Measurements from ENCODE around the gene EMILIN1. TPM values are rescaled to one million over a fixed set of nuclear protein-coding genes. Genes with fewer than 3 reads are reported as not detected.
A peak's percentile ranks its signal among the peaks of the same experiment; 100 is the strongest.
"Not testable (repeated sequence)": the region's sequence is repeated elsewhere in the genome, so short reads cannot be mapped to it uniquely, and the experiment has no call there.

The EMILIN1 gene
- total and polyA plus RNA-seq, 3 donors from 2014 or later, result 29.2 to 50.7 (median 35.9) TPM

GRCh38 chr2:27100036-27100435 lies 21.6 kb downstream of the EMILIN1 start:
- H3K4me1 ChIP-seq, result peaks cover 15% of the 10 kb centered on the region
- intact Hi-C loops (cut with DNase I; ENCODE audit: low total_unique reads), result no loop called here
- no peak overlapping the region for H3K4me3 ChIP-seq
- H3K9me3 ChIP-seq, result no peaks in the 10 kb centered on the region
- 83 to 87% methylated on average over 10 of the region's 10 CpGs for WGBS, 2 donors
- no peak for DNase-seq
- TF ChIP-seq, protein P1, sequence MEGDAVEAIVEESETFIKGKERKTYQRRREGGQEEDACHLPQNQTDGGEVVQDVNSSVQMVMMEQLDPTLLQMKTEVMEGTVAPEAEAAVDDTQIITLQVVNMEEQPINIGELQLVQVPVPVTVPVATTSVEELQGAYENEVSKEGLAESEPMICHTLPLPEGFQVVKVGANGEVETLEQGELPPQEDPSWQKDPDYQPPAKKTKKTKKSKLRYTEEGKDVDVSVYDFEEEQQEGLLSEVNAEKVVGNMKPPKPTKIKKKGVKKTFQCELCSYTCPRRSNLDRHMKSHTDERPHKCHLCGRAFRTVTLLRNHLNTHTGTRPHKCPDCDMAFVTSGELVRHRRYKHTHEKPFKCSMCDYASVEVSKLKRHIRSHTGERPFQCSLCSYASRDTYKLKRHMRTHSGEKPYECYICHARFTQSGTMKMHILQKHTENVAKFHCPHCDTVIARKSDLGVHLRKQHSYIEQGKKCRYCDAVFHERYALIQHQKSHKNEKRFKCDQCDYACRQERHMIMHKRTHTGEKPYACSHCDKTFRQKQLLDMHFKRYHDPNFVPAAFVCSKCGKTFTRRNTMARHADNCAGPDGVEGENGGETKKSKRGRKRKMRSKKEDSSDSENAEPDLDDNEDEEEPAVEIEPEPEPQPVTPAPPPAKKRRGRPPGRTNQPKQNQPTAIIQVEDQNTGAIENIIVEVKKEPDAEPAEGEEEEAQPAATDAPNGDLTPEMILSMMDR (IDR thresholded peaks at IDR 0.05), result no peak
- no peak for TF ChIP-seq POLR2A (IDR thresholded peaks at IDR 0.05)
- H3K27ac ChIP-seq, result no peak overlapping the region
- H3K36me3 ChIP-seq (ENCODE audit: low read depth, missing control alignments), result no peaks in the 10 kb centered on the region
- H3K27me3 ChIP-seq, result no peaks in the 10 kb centered on the region

DNA sequence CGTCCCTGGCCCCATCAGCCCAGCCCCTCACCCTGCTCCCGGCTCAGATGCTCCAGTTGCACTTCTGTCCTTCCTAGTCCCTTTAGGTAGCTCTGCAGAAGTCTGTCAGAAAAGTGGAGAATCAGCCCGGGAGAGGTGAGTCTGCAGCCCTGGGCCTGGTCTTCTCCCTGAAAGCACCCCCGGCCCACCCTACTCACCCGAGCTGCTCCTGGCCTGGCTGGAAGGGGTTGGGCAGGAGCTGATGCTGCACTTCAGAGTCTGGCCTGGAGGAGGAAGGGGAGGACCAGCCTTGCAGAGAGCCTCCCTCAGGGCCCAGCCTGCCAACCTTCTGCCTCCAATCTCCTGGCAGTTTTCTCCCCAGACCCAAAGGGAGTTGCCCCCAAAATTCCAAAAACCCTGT lies 23.9 kb downstream of the EMILIN1 start:
- no peaks in the 10 kb centered on the region for H3K27me3 ChIP-seq
- H3K4me1 ChIP-seq, result peaks cover 7% of the 10 kb centered on the region
- intact Hi-C loops (cut with DNase I; ENCODE audit: low total_unique reads), result no loop called here
- H3K9me3 ChIP-seq, result no peaks in the 10 kb centered on the region
- WGBS, 2 donors, result 82 to 86% methylated on average over 4 to 5 of the region's 5 CpGs
- H3K4me3 ChIP-seq, result no peak overlapping the region
- no peak overlapping the region for H3K27ac ChIP-seq
- DNase-seq, result no peak
- H3K36me3 ChIP-seq (ENCODE audit: low read depth, missing control alignments), result no peaks in the 10 kb centered on the region
- TF ChIP-seq POLR2A (IDR thresholded peaks at IDR 0.05), result no peak
- TF ChIP-seq, protein P1 (IDR thresholded peaks at IDR 0.05), result no peak

- TF ChIP-seq, protein P1 (IDR thresholded peaks at IDR 0.05), result no peak
- no peak for TF ChIP-seq POLR2A (IDR thresholded peaks at IDR 0.05)
- Histone ChIP-seq H3K4me3 (no peak overlapping the region), H3K9me3 (no peaks in the 10 kb centered on the region), H3K27ac (no peak overlapping the region), H3K27me3 (no peaks in the 10 kb centered on the region), H3K4me1 (peaks cover 7% of the 10 kb centered on the region), H3K36me3 (ENCODE audit: low read depth, missing control alignments) (no peaks in the 10 kb centered on the region)
- 47 to 52% methylated on average over 3 of the region's 3 CpGs for whole genome bisulfite sequencing, 2 donors
- intact Hi-C loops (cut with DNase I; ENCODE audit: low total_unique reads), result no loop called here
- no peak for DNase-seq
Measured at GRCh38 chr2:27105981-27106380, 27.6 kb downstream of the EMILIN1 start.

GRCh38 chr2:27108221-27108620 lies 29.8 kb downstream of the EMILIN1 start:
- WGBS, 2 donors, result 84 to 89% methylated on average over 2 of the region's 2 CpGs
- no peaks in the 10 kb centered on the region for H3K36me3 ChIP-seq (ENCODE audit: low read depth, missing control alignments)
- DNase-seq, result no peak
- H3K9me3 ChIP-seq, result no peaks in the 10 kb centered on the region
- TF ChIP-seq POLR2A (IDR thresholded peaks at IDR 0.05), result no peak
- TF ChIP-seq, protein P1 (IDR thresholded peaks at IDR 0.05), result no peak
- no peak overlapping the region for H3K4me3 ChIP-seq
- intact Hi-C loops (cut with DNase I; ENCODE audit: low total_unique reads), result no loop called here
- H3K27ac ChIP-seq, result no peak overlapping the region
- H3K4me1 ChIP-seq, result peaks cover 7% of the 10 kb centered on the region
- no peaks in the 10 kb centered on the region for H3K27me3 ChIP-seq

DNA sequence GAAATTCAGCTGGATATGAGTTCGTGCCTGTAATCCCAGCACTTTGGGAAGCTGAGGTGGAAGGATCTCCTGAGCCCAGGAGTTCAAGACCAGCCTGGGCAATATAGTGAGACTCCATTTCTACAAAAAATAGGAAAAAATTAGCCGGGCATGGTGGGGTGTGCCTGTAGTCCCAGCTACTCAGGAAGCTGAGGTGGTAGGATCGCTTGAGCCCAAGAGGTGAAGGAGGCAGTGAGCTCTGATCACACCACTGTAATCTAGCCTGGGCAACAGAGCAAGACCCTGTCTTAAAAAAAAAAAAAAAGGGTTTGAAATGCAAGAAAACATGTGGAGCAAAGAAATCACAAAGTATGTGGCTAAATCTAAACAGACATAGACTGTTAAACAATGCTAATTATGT lies 30.7 kb downstream of the EMILIN1 start:
- Histone ChIP-seq H3K4me3 (no peak overlapping the region), H3K9me3 (no peaks in the 10 kb centered on the region), H3K27ac (no peak overlapping the region), H3K4me1 (peaks cover 7% of the 10 kb centered on the region), H3K36me3 (ENCODE audit: low read depth, missing control alignments) (no peaks in the 10 kb centered on the region), H3K27me3 (no peaks in the 10 kb centered on the region)
- WGBS, 2 donors, result 89 to 90% methylated on average over 3 of the region's 3 CpGs
- intact Hi-C loops (cut with DNase I; ENCODE audit: low total_unique reads), result no loop called here
- no peak for DNase-seq
- TF ChIP-seq, protein P1 (IDR thresholded peaks at IDR 0.05), result no peak
- no peak for TF ChIP-seq POLR2A (IDR thresholded peaks at IDR 0.05)

GRCh38 chr2:27110603-27111352 lies 32.4 kb downstream of the EMILIN1 start:
- intact Hi-C loops (cut with DNase I; ENCODE audit: low total_unique reads); H3K27ac ChIP-seq; H3K27me3 ChIP-seq; H3K4me1 ChIP-seq; H3K9me3 ChIP-seq; H3K36me3 ChIP-seq (ENCODE audit: low read depth, missing control alignments): not testable (repeated sequence)
- H3K4me3 ChIP-seq, result peak overlapping the region; percentile 26 to 27
- DNase-seq, result peak; percentile 64
- WGBS, 2 donors, result 57 to 70% methylated on average over 24 of the region's 24 CpGs

DNA sequence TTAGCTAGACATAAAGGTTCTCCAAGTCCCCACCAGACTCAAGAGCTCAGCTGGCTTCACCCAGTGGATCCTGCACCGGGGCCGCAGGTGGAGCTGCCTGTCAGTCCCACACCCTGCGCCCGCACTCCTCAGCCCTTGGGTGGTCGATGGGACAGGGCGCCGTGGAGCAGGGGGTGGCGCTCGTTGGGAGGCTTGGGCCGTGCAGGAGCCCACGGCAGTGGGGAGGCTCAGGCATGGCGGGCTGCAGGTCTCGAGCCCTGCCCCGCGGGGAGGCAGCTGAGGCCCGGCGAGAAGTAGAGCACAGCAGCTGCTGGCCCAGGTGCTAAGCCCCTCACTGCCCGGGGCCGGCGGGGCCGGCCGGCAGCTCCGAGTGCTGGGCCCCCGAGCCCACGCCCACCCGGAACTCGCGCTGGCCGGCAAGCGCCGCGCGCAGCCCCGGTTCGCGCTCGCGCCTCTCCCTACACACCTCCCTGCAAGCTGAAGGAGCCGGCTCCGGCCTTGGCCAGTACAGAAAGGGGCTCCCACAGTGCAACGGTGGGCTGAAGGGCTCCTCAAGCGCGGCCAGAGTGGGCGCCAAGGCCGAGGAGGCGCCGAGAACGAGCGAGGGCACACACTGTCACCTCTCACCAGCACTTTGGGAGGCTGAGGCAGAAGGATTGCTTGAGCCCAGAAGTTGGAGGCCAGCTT lies 33.1 kb downstream of the EMILIN1 start:
- H3K36me3 ChIP-seq (ENCODE audit: low read depth, missing control alignments); H3K4me1 ChIP-seq; intact Hi-C loops (cut with DNase I; ENCODE audit: low total_unique reads); DNase-seq; H3K27me3 ChIP-seq; H3K9me3 ChIP-seq; H3K27ac ChIP-seq: not testable (repeated sequence)
- 51 to 55% methylated on average over 18 to 49 of the region's 49 CpGs for WGBS, 2 donors
- peak overlapping the region; percentile 26 to 27 for H3K4me3 ChIP-seq
